A549 (cell line): ENCODE results near the gene COX7A1. TPM values are rescaled to one million over a fixed set of nuclear protein-coding genes. Genes with fewer than 3 reads are reported as not detected.
"Not testable (repeated sequence)": the region's sequence is repeated elsewhere in the genome, so short reads cannot be mapped to it uniquely, and the experiment has no call there.

Source experiments
- ATAC-seq, 2 experiments: fragments of 200-7000 bp in 1 of 2; fragments of >200 bp in 1 of 2; cut with Nextera tagmentation in 1 of 2; cut with Tn5 transposase in 1 of 2; 3 replicates each; pipeline versions ENCODE4 v1.8.0 to v1.9.1; 2018 to 2020; ENCODE audit warnings: mild to moderate bottlenecking in 1 of 2, moderate library complexity in 1 of 2
- CTCF ChIA-PET: fragments of 300-600 bp; sonication (Branson Sonifier 250); formaldehyde crosslinking; extraction: SDS; loops from one replicate; lab custom pipeline; 2021; ENCODE audit warnings: antibody characterized with exemption, inconsistent platforms; lab: Yijun Ruan, JAX
- POLR2A ChIA-PET: fragments of 350-600 bp; formaldehyde crosslinking; extraction: SDS; loops from one replicate; lab custom pipeline; 2021; ENCODE audit warnings: antibody characterized with exemption, inconsistent platforms; lab: Yijun Ruan, JAX
- DNase-seq, 2 experiments: peaks; one replicate each; pipeline versions ENCODE4 v3.0.0 to v3.0.0-alpha.2; 2011 to 2016; ENCODE audit warnings: low read depth in 1 of 2, low spot score in 1 of 2
- FAIRE-seq: peaks from 2 replicates; lab custom pipeline; 2011; peaks lifted over from hg19 to GRCh38; lab: Jason Lieb, UNC
- H3K27ac ChIP-seq, 2 experiments: fragments of >200 bp; sonication (Bioruptor Twin); formaldehyde crosslinking; 3 replicates each; pipeline ENCODE4 v1.5.1; 2016 to 2017
- H3K4me1 ChIP-seq: fragments of >200 bp; sonication (Bioruptor Twin); formaldehyde crosslinking; 3 replicates; pipeline ENCODE4 v1.6.1; 2016
- H3K4me2 ChIP-seq: fragments of >200 bp; sonication (Bioruptor Twin); formaldehyde crosslinking; 3 replicates; pipeline ENCODE4 v1.6.1; 2016
- H3K4me3 ChIP-seq: fragments of >200 bp; sonication (Bioruptor Twin); formaldehyde crosslinking; 3 replicates; pipeline ENCODE4 v1.5.1; 2016
- H3K9me3 ChIP-seq: fragments of >200 bp; sonication (Bioruptor Twin); formaldehyde crosslinking; 3 replicates; pipeline ENCODE4 v1.6.1; 2016
- ATOH8 ChIP-seq: fragments of 250-450 bp; sonication (Bioruptor Pico); IDR thresholded peaks from 2 replicates; pipeline ENCODE4 v1.5.0; 2020; ENCODE audit warnings: low read depth, mild to moderate bottlenecking, moderate library complexity
- BHLHE40 ChIP-seq: IDR thresholded peaks from 2 replicates; pipeline ENCODE4 v1.6.1; 2012; ENCODE audit warnings: low read depth, low read length, inconsistent platforms
- CBX8 ChIP-seq: fragments of 200-600 bp; sonication (generic); IDR thresholded peaks from 2 replicates; pipeline ENCODE4 v1.6.1; 2016
- EP300 ChIP-seq, 2 experiments: fragments of >200 bp; sonication (Bioruptor Twin); formaldehyde crosslinking; IDR thresholded peaks; 2 replicates in 1 of 2; 3 replicates in 1 of 2; pipeline ENCODE4 v1.6.1; 2016 to 2017
- FOSB ChIP-seq: fragments of 250-450 bp; sonication (Bioruptor Pico); IDR thresholded peaks from 2 replicates; pipeline ENCODE4 v1.5.0; 2020; ENCODE audit warnings: mild to moderate bottlenecking, moderate library complexity
- FOSL2 ChIP-seq, 2 experiments: fragments of 450-650 bp in 1 of 2; fragments of >200 bp in 1 of 2; sonication (Bioruptor Twin) in 1 of 2; formaldehyde crosslinking; IDR thresholded peaks; 2 replicates each; pipeline versions ENCODE4 v1.5.0 to v1.6.1; 2016 to 2020; ENCODE audit warnings: mild to moderate bottlenecking in 1 of 2, moderate library complexity in 1 of 2
- HES2 ChIP-seq: fragments of >200 bp; sonication (Bioruptor Twin); formaldehyde crosslinking; IDR thresholded peaks from 2 replicates; pipeline ENCODE4 v1.6.1; 2016
- HOXA7 ChIP-seq: fragments of 250-450 bp; sonication (Bioruptor Pico); IDR thresholded peaks from 2 replicates; pipeline ENCODE4 v1.5.0; 2020; ENCODE audit warnings: mild to moderate bottlenecking, moderate library complexity
- HOXB5 ChIP-seq: fragments of 250-450 bp; sonication (Bioruptor Pico); IDR thresholded peaks from 2 replicates; pipeline ENCODE4 v1.5.0; 2020; ENCODE audit warnings: mild to moderate bottlenecking, moderate library complexity
- NFE2L2 ChIP-seq: fragments of 150-350 bp; conservative IDR thresholded peaks from 2 replicates; pipeline ENCODE4 v1.6.1; 2014; ENCODE audit warnings: low read length
- NR3C1 ChIP-seq: fragments of >200 bp; sonication (Bioruptor Twin); formaldehyde crosslinking; IDR thresholded peaks from 3 replicates; pipeline ENCODE4 v1.6.1; 2017
- ZNF302 ChIP-seq: fragments of 250-450 bp; sonication (Bioruptor Pico); IDR thresholded peaks from 2 replicates; pipeline ENCODE4 v1.9.0; 2021; ENCODE audit warnings: inconsistent platforms, mild to moderate bottlenecking, moderate library complexity
- WGBS: methylation state at CpG from one replicate; pipeline ENCODE4 v1.1.6; 2017; ENCODE audit errors: missing lambda C conversion rate; 5-methylcytosine and 5-hydroxymethylcytosine counted together
- polyA plus RNA-seq, 4 experiments: library from polyadenylated mRNA; depleted of rRNA in 3 of 4; stranded (reverse); fragments of >200 nt; fragmentation: RNase III in 1 of 4; extraction: RNeasy Plus Mini Kit Qiagen cat#74134 plus additional on column Dnase treatment in 1 of 4; gene quantifications; 2 replicates in 3 of 4; 3 replicates in 1 of 4; pipeline ENCODE4 v1.2.3, GENCODE V29; 2011 to 2017
- TF ChIP-seq, protein P1 (sequence below): fragments of 150-350 bp; IDR thresholded peaks from 2 replicates; pipeline ENCODE4 v1.6.1; 2014; ENCODE audit warnings: low read depth, mild to moderate bottlenecking, low read length

The COX7A1 gene
- polyA plus RNA-seq, 2 of the 4 experiments (the other 2 are of a cell fraction): not detected

- ChIA-PET POLR2A (interaction anchor here (0.9 kb wide), 1 partner anchor 32 kb away, joined by 4 read pairs; the partner anchor contains the start of genes ZNF146 and ZNF565), CTCF (interaction anchor here (0.6 to 1.7 kb wide), 5 partner anchors 11 to 590 kb away, joined by 3 to 5 read pairs (median 3); no protein-coding TSS in a partner anchor)
- no peak overlapping the region for H3K27ac ChIP-seq
- no peak overlapping the region for H3K4me2 ChIP-seq
- peaks cover 68% of the 10 kb centered on the region for H3K9me3 ChIP-seq
- TF ChIP-seq, protein P1, sequence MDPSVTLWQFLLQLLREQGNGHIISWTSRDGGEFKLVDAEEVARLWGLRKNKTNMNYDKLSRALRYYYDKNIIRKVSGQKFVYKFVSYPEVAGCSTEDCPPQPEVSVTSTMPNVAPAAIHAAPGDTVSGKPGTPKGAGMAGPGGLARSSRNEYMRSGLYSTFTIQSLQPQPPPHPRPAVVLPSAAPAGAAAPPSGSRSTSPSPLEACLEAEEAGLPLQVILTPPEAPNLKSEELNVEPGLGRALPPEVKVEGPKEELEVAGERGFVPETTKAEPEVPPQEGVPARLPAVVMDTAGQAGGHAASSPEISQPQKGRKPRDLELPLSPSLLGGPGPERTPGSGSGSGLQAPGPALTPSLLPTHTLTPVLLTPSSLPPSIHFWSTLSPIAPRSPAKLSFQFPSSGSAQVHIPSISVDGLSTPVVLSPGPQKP: no peak
- TF ChIP-seq FOSL2 (IDR thresholded peaks at IDR 0.05) (no peak), FOSL2 (CRISPR knock-in tag; IDR thresholded peaks at IDR 0.05) (no peak), NR3C1 (no peak)
- DNase-seq: peak in 1 of 2 experiments; percentile 35
- ATAC-seq: peak; percentile 19 to 22; a peak in 3 of 6 replicates
- no peak overlapping the region for H3K4me3 ChIP-seq
- 85% methylated on average over 17 of the region's 17 CpGs for WGBS
- H3K4me1 ChIP-seq: no peaks in the 10 kb centered on the region
- peak; percentile 91 for FAIRE-seq
Observed at GRCh38 chr19:36182612-36183244, 30.5 kb upstream of the COX7A1 start.

- H3K4me2 ChIP-seq, ATAC-seq, H3K27ac ChIP-seq, H3K4me1 ChIP-seq, H3K4me3 ChIP-seq, POLR2A ChIA-PET, DNase-seq: not testable (repeated sequence)
- 41% methylated on average over 2 of the region's 2 CpGs for WGBS
- CTCF ChIA-PET: interaction anchor here (1.0 to 19.9 kb wide), 10 partner anchors 9 to 119 kb away, joined by 3 to 398 read pairs (median 7); partner anchors contain the start of gene CAPNS1
- peaks cover 62% of the 10 kb centered on the region for H3K9me3 ChIP-seq
- FAIRE-seq: peak; percentile 99
Observed at GRCh38 chr19:36179077-36179476, 26.8 kb upstream of the COX7A1 start.

DNA sequence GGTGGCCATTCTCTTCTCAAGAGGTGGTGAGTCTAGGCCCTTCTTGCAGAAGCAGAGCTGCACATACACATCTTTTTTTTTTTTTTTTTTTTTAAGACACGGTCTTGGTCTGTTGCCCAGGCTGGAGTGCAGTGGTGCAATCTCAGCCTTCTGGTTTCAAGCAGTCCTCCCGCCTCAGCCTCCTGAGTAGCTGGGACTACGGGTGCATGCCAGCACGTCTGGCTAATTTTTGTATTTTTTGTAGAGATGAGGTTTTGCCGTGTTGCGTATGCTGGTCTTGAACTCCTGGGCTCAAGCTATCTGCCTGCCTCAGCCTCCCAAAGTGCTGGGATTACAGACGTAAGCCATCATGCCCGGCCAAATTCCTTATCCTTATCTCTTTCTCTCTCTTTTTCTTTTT lies 21.6 kb upstream of the COX7A1 start:
- H3K27ac ChIP-seq, FAIRE-seq, H3K4me1 ChIP-seq, ATAC-seq, H3K4me3 ChIP-seq, H3K4me2 ChIP-seq, POLR2A ChIA-PET, DNase-seq: not testable (repeated sequence)
- CTCF ChIA-PET: interaction anchor here (0.6 to 19.9 kb wide), 12 partner anchors 8 to 413 kb away, joined by 3 to 398 read pairs (median 4); partner anchors contain the start of gene CAPNS1
- WGBS: 77% methylated on average over 8 of the region's 8 CpGs
- H3K9me3 ChIP-seq: peaks cover 15% of the 10 kb centered on the region; the same call in 2 of the 3 replicates

- H3K9me3 ChIP-seq: peaks cover 9% of the 10 kb centered on the region; the same call in 2 of the 3 replicates
- FAIRE-seq: no peak
- H3K4me2 ChIP-seq: no peak overlapping the region
- no peak overlapping the region for H3K4me3 ChIP-seq
- ChIA-PET POLR2A (interaction anchor here (1.4 kb wide), 1 partner anchor 45 kb away, joined by 4 read pairs; no protein-coding TSS in a partner anchor), CTCF (interaction anchor here (0.6 to 19.9 kb wide), 13 partner anchors 9 to 490 kb away, joined by 3 to 398 read pairs (median 5); partner anchors contain the start of gene CAPNS1)
- H3K4me1 ChIP-seq: 0 out of 3 replicates have a peak, but pooled peaks cover 3% of the 10 kb centered on the region
- no peak for DNase-seq
- TF ChIP-seq FOSL2 (IDR thresholded peaks at IDR 0.05) (no peak), FOSL2 (CRISPR knock-in tag; IDR thresholded peaks at IDR 0.05) (no peak), HOXA7 (no peak)
- TF ChIP-seq, all 56 proteins: peak for 0
- ATAC-seq: no peak
- H3K27ac ChIP-seq: no peak overlapping the region
- 68% methylated on average over 5 of the region's 5 CpGs for WGBS
Observed at GRCh38 chr19:36172852-36173251, 20.6 kb upstream of the COX7A1 start.

DNA sequence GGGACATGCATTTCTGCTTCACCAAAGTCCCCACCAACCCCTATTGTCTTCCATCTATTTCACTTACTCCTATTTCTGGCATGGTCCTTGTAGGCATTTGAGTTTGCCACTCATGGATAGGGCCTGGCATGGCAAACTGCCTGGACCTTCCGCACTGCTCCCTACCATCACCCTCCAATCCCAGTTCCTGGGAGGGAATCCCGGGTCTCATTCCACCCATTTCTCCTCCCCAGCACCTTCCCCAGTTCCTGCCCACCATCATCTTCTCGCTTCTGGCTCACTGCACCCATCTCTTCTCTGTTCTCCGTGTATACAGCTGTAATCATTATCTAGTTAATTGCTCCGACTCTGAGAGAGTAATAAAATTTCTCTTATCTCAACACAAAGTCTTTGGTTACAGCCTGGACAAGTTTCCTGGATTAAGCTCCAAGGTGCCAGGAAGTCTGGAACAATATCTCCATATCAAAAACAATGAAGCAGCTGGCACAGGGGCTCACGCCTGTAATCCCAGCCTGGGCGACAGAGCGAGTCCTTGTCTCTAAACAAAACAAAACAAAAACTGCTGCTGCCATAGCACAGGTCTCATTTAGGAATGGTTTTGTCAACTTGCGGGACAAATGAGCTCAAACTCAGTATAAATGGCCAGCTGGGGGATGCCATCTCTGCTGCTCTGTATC lies 17.0 kb upstream of the COX7A1 start:
- TF ChIP-seq ZNF302 (CRISPR knock-in tag): no peak
- no peak for TF ChIP-seq HOXB5 (CRISPR knock-in tag)
- no peak for TF ChIP-seq HOXA7
- TF ChIP-seq ATOH8 (CRISPR knock-in tag): no peak
- TF ChIP-seq BHLHE40: no peak
- TF ChIP-seq HES2: no peak
- TF ChIP-seq, protein P1: no peak
- no peak for TF ChIP-seq CBX8
- no peak for TF ChIP-seq EP300 (IDR thresholded peaks at IDR 0.05)
- TF ChIP-seq FOSB (CRISPR knock-in tag): no peak
- TF ChIP-seq NFE2L2: no peak
- no peak for FAIRE-seq
- POLR2A ChIA-PET: interaction anchor here (0.7 to 2.0 kb wide), 2 partner anchors 41 to 54 kb away, joined by 3 to 10 read pairs; partner anchors contain the start of genes POLR2I and TBCB
- no peak for ATAC-seq
- 0 out of 3 replicates have a peak, but pooled peaks cover 3% of the 10 kb centered on the region for H3K4me1 ChIP-seq
- CTCF ChIA-PET: interaction anchor here (0.5 to 19.9 kb wide), 29 partner anchors 8 to 335 kb away, joined by 3 to 398 read pairs (median 4); partner anchors contain the start of genes CAPNS1, ZNF146 and ZNF565
- no peak overlapping the region for H3K27ac ChIP-seq
- 81% methylated on average over 9 of the region's 9 CpGs for WGBS
- no peak overlapping the region for H3K4me2 ChIP-seq
- H3K9me3 ChIP-seq: no peaks in the 10 kb centered on the region
- H3K4me3 ChIP-seq: no peak overlapping the region
- DNase-seq: no peak
